Kidney epithelial cell (primary cell): Measurements from ENCODE around the gene PAK1. TPM values are rescaled to one million over a fixed set of nuclear protein-coding genes. Genes with fewer than 3 reads are reported as not detected.

Source experiments
- DNase-seq: peaks from one replicate; pipeline ENCODE4 v3.0.0-alpha.2; 2010; ENCODE audit warnings: low read depth
- H3K27me3 ChIP-seq: 2 replicates; pipeline ENCODE4 v1.6.0; 2011; ENCODE audit warnings: low read length; ENCODE audit not compliant: control insufficient read depth, insufficient read depth
- H3K36me3 ChIP-seq: 2 replicates; pipeline ENCODE4 v1.5.1; 2011; ENCODE audit warnings: low read length; ENCODE audit not compliant: control insufficient read depth, insufficient read depth
- H3K4me3 ChIP-seq: 2 replicates; pipeline ENCODE4 v1.5.1; 2011; ENCODE audit warnings: low read depth, mild to moderate bottlenecking, control low read depth, low read length
- total RNA-seq: library from RNA; depleted of rRNA; stranded (reverse); fragments of >200 nt; gene quantifications from 2 replicates; pipeline ENCODE4 v1.2.3, GENCODE V29; 2015
- TF ChIP-seq, protein P1 (sequence below): IDR thresholded peaks from 2 replicates; pipeline ENCODE4 v1.5.1; 2011; ENCODE audit warnings: mild to moderate bottlenecking, moderate library complexity, low read length, control low read depth, inconsistent platforms; ENCODE audit not compliant: insufficient read depth, poor library complexity, severe bottlenecking

Gene PAK1
- total RNA-seq, 1 donor from 2014 or later = 35.3 TPM

DNA sequence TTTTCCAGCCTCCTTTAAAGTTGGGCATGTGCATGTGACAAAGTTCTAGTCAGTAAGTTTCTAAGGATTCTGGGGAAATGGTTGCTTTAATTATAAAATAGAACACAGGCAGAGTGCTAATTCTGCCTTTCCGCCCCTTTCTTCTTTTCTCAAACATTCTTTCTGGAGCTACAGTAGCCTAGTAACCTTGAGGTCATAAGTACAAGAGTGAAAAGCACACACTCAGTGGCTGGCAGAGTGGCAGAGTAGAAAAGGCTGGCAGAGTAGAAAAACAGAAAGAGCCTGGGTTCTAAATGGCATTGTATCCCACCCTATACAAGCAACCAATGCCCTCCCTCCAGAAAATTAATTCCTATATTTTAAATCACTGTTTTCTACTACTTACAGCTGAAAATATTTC, 51.2 kb downstream of the PAK1 start:
- H3K4me3 ChIP-seq = no peak overlapping the region
- TF ChIP-seq, protein P1, sequence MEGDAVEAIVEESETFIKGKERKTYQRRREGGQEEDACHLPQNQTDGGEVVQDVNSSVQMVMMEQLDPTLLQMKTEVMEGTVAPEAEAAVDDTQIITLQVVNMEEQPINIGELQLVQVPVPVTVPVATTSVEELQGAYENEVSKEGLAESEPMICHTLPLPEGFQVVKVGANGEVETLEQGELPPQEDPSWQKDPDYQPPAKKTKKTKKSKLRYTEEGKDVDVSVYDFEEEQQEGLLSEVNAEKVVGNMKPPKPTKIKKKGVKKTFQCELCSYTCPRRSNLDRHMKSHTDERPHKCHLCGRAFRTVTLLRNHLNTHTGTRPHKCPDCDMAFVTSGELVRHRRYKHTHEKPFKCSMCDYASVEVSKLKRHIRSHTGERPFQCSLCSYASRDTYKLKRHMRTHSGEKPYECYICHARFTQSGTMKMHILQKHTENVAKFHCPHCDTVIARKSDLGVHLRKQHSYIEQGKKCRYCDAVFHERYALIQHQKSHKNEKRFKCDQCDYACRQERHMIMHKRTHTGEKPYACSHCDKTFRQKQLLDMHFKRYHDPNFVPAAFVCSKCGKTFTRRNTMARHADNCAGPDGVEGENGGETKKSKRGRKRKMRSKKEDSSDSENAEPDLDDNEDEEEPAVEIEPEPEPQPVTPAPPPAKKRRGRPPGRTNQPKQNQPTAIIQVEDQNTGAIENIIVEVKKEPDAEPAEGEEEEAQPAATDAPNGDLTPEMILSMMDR = no peak
- no peak for DNase-seq
- H3K27me3 ChIP-seq = no peaks in the 10 kb centered on the region
- H3K36me3 ChIP-seq = no peaks in the 10 kb centered on the region

DNA sequence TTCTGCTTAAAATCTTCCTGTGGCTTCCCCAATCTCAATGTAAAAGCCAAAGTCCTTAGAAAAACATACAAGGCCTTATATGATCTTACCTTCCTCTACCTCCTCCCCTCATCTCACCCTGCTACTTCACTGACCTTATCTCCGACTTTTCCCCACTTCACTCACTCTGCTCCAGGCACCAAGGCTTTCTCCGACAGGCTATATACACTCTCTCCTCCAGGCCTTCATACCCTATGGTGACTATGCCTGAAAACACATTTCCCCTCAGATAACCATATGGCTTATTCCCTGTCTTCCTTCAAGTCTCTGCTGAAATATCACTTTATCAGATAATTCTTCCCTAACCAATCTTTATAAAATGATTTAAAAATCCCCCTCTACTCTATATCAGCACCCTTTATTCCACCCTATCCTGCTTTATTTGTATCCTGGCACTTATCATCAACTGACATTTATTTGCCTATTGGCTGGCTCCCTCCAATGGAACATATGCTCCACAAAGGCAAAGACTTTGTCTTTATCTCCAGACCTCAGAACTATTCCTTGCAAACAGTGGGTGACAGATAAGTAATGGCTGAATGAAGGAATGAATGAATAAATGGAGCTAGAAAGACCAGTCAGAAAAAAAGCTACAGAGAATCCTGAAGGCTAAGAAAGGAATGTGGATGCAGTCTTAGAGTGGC, 52.7 kb downstream of the PAK1 start:
- DNase-seq = no peak
- Histone ChIP-seq H3K36me3 (no peaks in the 10 kb centered on the region), H3K4me3 (no peak overlapping the region), H3K27me3 (no peaks in the 10 kb centered on the region)
- TF ChIP-seq, protein P1 = no peak

DNA sequence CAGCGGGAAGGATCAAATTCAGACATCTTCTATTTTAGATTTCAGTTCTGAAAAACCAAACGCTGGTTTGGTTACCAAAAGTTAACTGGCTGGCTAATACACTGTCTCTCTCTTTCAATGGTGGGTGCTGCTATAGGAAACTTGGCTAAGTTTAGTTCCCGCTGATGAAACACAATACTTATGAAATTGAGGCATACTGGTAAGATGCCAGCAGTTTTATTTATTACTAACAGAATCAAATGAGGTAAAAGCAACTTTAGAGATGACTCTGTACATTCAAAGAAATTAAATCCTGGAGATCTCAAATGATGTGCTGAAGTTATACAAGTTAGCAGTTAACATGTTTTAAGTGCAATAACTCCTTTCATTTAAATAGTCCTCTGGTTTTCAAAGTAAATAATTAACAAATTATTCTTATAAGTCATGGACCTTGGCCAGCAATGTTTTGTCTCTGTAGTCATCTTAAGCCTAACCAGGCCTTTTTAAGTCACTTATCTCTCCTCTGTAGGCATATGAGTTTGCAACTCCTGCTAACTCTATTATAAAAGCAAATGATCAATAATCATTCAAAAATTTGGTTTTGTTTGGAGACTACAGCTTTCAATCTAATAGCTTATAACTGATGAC, 54.8 kb downstream of the PAK1 start:
- TF ChIP-seq, protein P1 = no peak
- no peaks in the 10 kb centered on the region for H3K36me3 ChIP-seq
- DNase-seq = no peak
- no peaks in the 10 kb centered on the region for H3K27me3 ChIP-seq
- H3K4me3 ChIP-seq = no peak overlapping the region

DNA sequence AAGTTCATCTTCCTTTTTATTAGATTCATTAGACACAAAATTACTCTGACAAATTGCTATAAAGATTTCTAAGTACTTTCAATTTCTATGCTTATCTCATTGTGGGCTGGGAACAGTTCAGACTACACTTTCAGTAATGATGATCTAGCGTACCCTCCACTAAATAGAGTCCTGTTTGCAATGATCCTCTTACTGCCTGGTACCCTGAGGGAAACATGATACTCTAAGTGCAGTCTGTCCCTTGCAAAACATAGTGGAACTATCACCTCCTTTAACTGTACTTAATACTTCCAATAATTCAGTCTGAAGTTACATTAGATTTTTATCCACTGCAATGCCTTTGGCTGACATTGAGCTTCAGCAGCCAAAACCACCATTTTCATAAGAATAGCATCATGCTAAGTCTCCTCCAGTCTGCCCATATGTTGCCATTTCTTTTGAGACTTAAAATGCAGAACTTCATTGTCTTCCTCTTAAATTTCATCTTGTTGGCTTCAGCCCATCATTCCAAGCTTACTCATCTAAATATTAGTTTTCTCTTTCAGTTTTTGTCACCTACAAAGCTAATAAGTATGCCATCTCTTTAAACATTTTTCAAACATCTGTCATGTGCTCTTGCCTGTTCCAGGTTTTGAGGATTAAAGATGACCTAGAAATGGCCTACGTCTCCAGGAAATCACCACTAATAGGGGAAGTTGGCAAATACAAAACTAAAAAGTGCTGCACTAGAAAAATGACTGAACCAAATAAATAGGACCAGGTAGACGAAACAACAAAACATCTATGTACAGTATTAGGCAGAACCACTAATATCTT, 55.5 kb downstream of the PAK1 start:
- H3K4me3 ChIP-seq = no peak overlapping the region
- no peaks in the 10 kb centered on the region for H3K36me3 ChIP-seq
- TF ChIP-seq, protein P1 = no peak
- no peaks in the 10 kb centered on the region for H3K27me3 ChIP-seq
- DNase-seq = no peak

DNA sequence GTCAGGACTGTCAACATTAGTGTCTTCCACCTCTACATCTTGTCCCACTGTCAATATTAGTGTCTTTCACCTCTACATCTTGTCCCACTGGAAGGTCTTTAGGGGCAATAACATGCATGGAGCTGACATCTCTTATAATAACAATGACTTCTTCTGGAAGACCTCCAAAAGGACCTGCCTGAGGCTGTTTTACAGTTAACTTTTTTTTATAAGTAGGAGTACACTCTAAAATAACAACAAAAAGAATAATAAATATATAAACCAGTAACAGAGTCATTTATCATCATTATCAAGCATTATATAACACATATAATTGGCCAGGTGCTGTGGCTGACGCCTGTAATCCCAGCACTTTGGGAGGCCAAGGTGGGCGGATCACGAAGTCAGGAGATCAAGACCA, 57.5 kb downstream of the PAK1 start:
- DNase-seq = no peak
- Histone ChIP-seq H3K36me3 (no peaks in the 10 kb centered on the region), H3K4me3 (no peak overlapping the region), H3K27me3 (no peaks in the 10 kb centered on the region)
- TF ChIP-seq, protein P1 = no peak
